ENCODE results near the gene IL27RA. TPM values are rescaled to one million over a fixed set of nuclear protein-coding genes. Genes with fewer than 3 reads are reported as not detected.

IL27RA gene
- total RNA-seq, 1 experiment from 2014 or later, result 13.6 TPM

DNA sequence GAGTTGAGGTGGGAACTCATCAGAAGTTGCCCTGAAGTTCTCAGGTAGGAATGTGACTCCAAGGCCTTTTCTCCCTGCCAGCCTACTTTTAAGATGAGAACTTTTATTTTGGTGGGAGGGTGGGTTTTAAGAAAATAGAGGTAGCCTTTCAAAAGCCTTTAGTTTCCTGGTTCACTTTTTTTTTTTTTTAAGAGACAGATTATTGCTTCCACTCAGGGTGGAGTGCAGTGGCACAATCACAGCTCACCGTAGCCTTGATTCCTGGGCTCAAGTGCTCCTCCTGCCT, 51.1 kb downstream of the IL27RA start:
- no peak overlapping the region for H2BK12ac ChIP-seq (ENCODE audit: insufficient read length, low read depth, low read length)
- H3K18ac ChIP-seq (ENCODE audit: insufficient read length, low read depth, low read length), result no peak overlapping the region
- Mint-ChIP-seq H3K9me3 (no peaks in the 10 kb centered on the region), H3K27ac (no peak overlapping the region), H3K4me3 (peak overlapping the region in 1 of 2 experiments; percentile 95; a peak in 3 of 5 replicates), H3K27me3 (ENCODE audit: low read depth) (peaks cover 9% of the 10 kb centered on the region), H3K4me1 (peaks cover 6 to 7% of the 10 kb centered on the region in 2 experiments; a peak in 3 of 4 replicates), H3K36me3 (ENCODE audit: insufficient read depth in 1 of 3, low read depth in 3 of 3) (peaks cover 0 to 11% (median 3%) of the 10 kb centered on the region in 3 experiments; a peak in 5 of 7 replicates)
- H3K23me2 ChIP-seq (ENCODE audit: insufficient read length, low read depth, low read length, poor library complexity, severe bottlenecking), result peaks cover 9% of the 10 kb centered on the region
- H3K27ac ChIP-seq (ENCODE audit: insufficient read length, low read depth, low read length), result no peak overlapping the region
- H4K91ac ChIP-seq (ENCODE audit: insufficient read length, low read depth, low read length), result no peak overlapping the region
- H3K14ac ChIP-seq (ENCODE audit: insufficient read depth, low read length), result no peak overlapping the region
- H3K23ac ChIP-seq (ENCODE audit: insufficient read length, low read depth, low read length), result no peak overlapping the region
- no peak for TF ChIP-seq CTCF (conservative IDR thresholded peaks at IDR 0.05)
- no CpG with 5 or more reads among the region's 1 CpG for WGBS (ENCODE audit: extremely low coverage, insufficient read length, low lambda C conversion rate)
- no peak overlapping the region for H4K5ac ChIP-seq (ENCODE audit: insufficient read length, low read depth, low read length)
- no peak overlapping the region for H2AFZ ChIP-seq (ENCODE audit: low read length)
- no peaks in the 10 kb centered on the region; the same call in 1 of the 2 replicates for H3K4me1 ChIP-seq (ENCODE audit: insufficient read depth, low read length)
- no peak overlapping the region for H2BK20ac ChIP-seq (ENCODE audit: low read depth, low read length, poor library complexity, severe bottlenecking)
- H2AK5ac ChIP-seq (ENCODE audit: insufficient read length, low read length), result no peak overlapping the region
- no peak overlapping the region for H3K56ac ChIP-seq (ENCODE audit: insufficient read length, low read depth, low read length)
- H3K4ac ChIP-seq (ENCODE audit: low read depth, low read length), result no peak overlapping the region
- no peaks in the 10 kb centered on the region for H3K79me1 ChIP-seq (ENCODE audit: insufficient read depth, low read depth, low read length, poor library complexity, severe bottlenecking)
- no peaks in the 10 kb centered on the region for H3K9me3 ChIP-seq (ENCODE audit: control insufficient read depth, low read depth, low read length)
- no peak overlapping the region for H2BK120ac ChIP-seq (ENCODE audit: low read depth, low read length, poor library complexity, severe bottlenecking)
- no peak overlapping the region for H3K4me2 ChIP-seq (ENCODE audit: insufficient read depth, insufficient read length, low read length)
- no peak overlapping the region for H3K9ac ChIP-seq (ENCODE audit: extremely low read depth, insufficient read length, low read length)
- no peaks in the 10 kb centered on the region for H3K27me3 ChIP-seq (ENCODE audit: insufficient read depth, low read length)
- H3T11ph ChIP-seq (ENCODE audit: low read length), result no peak overlapping the region
- DNase-seq, result no peak
- no peak overlapping the region for H4K8ac ChIP-seq (replicated peaks; ENCODE audit: insufficient read length, low read depth, low read length)
- no peak overlapping the region for H2BK5ac ChIP-seq (ENCODE audit: insufficient read length, low read length)
- H4K20me1 ChIP-seq (ENCODE audit: control insufficient read depth, insufficient read depth, insufficient read length), result no peaks in the 10 kb centered on the region
- no peak overlapping the region for H2BK15ac ChIP-seq (ENCODE audit: low read depth, low read length)
- H3K79me2 ChIP-seq (ENCODE audit: insufficient read depth, low read length), result no peaks in the 10 kb centered on the region
